HCT116 (cell line): ENCODE results near the gene EYA3. TPM values are rescaled to one million over a fixed set of nuclear protein-coding genes. Genes with fewer than 3 reads are reported as not detected.

ENCODE experiments used
- ATAC-seq: fragments of 200-7000 bp; cut with Tn5 transposase; 2 replicates; pipeline ENCODE4 v1.9.1; 2020; ENCODE audit warnings: mild to moderate bottlenecking, moderate library complexity
- BruUV-seq: library from RNA; stranded (reverse); fragments of 400-500 nt; replicated peaks from 2 replicates; lab custom pipeline; 2021; lab: Mats Ljungman, UMichigan
- CTCF ChIA-PET: fragments of 300-600 bp; sonication (Branson Sonifier 250); formaldehyde crosslinking; loops from one replicate; lab custom pipeline; 2021; ENCODE audit warnings: antibody characterized with exemption; lab: Charles Lee
- POLR2A ChIA-PET: fragments of 300-600, 350-600 bp; sonication (Branson Sonifier 250); formaldehyde crosslinking; loops from one replicate; lab custom pipeline; 2021; ENCODE audit warnings: antibody characterized with exemption; lab: Charles Lee
- RAD21 ChIA-PET, 2 experiments: fragments of 300-600 bp; sonication (Branson Sonifier 250); formaldehyde crosslinking; loops; one replicate each; lab custom pipeline; 2023; ENCODE audit warnings: low total read pairs in 2 of 2; ENCODE audit not compliant: uncharacterized antibody in 2 of 2, unreplicated experiment in 2 of 2, low non-redundant PET in 1 of 2; lab: Charles Lee
- DNase-seq: peaks from one replicate; pipeline ENCODE4 v3.0.0-alpha.2; 2010; ENCODE audit warnings: low read depth, low spot score
- H2AFZ ChIP-seq: fragments of 200-600 bp; shearing (Covaris generic), sonication (generic); 2 replicates; pipeline ENCODE4 v1.6.1; 2017; ENCODE audit warnings: low read depth, mixed run types, mixed read lengths, antibody characterized with exemption, low read length; ENCODE audit not compliant: poor library complexity, severe bottlenecking
- H3K27ac ChIP-seq: 2 replicates; pipeline ENCODE4 v1.5.1; 2012; ENCODE audit warnings: low read depth, low read length
- H3K27me3 ChIP-seq: fragments of 200-600 bp; sonication (generic); 2 replicates; pipeline ENCODE4 v1.6.1; 2016; ENCODE audit warnings: mixed run types, low read length, mixed read lengths; ENCODE audit not compliant: insufficient read depth
- H3K36me3 ChIP-seq, 2 experiments: fragments of 200-500 bp in 1 of 2; fragments of 200-600 bp in 1 of 2; sonication (Bioruptor generic) in 1 of 2; sonication (generic) in 1 of 2; 2 replicates each; pipeline versions ENCODE4 v1.5.1 to v1.6.1; 2014 to 2016; ENCODE audit warnings: low read length in 2 of 2, inconsistent platforms in 1 of 2, mixed read lengths in 1 of 2, mixed run types in 1 of 2; ENCODE audit not compliant: insufficient read depth in 2 of 2, control insufficient read depth in 1 of 2
- H3K4me1 ChIP-seq, 2 experiments: fragments of 200-600 bp in 1 of 2; sonication (generic) in 1 of 2; 2 replicates each; pipeline versions ENCODE4 v1.5.1 to v1.6.1; 2012 to 2017; ENCODE audit warnings: low read length in 2 of 2, inconsistent platforms in 1 of 2, mild to moderate bottlenecking in 1 of 2, mixed read lengths in 1 of 2, mixed run types in 1 of 2, moderate library complexity in 1 of 2; ENCODE audit not compliant: insufficient read depth in 2 of 2, control insufficient read depth in 1 of 2
- H3K4me2 ChIP-seq: fragments of 200-600 bp; sonication (generic); 2 replicates; pipeline ENCODE4 v1.6.1; 2017; ENCODE audit warnings: mixed run types, low read length, mixed read lengths
- H3K4me3 ChIP-seq, 2 experiments: fragments of 200-600 bp in 1 of 2; sonication (generic) in 1 of 2; replicated peaks in 1 of 2; 2 replicates each; pipeline ENCODE4 v1.5.1; 2011 to 2016; ENCODE audit warnings: low read length in 2 of 2, control low read depth in 1 of 2, low read depth in 1 of 2, mild to moderate bottlenecking in 1 of 2, mixed read lengths in 1 of 2, mixed run types in 1 of 2
- H3K79me2 ChIP-seq: fragments of 200-600 bp; sonication (generic); 2 replicates; pipeline ENCODE4 v1.6.1; 2017; ENCODE audit warnings: mild to moderate bottlenecking, mixed run types, low read length, moderate library complexity, mixed read lengths; ENCODE audit not compliant: insufficient read depth
- H3K9ac ChIP-seq: fragments of 200-600 bp; sonication (generic); 2 replicates; pipeline ENCODE4 v1.6.1; 2016; ENCODE audit warnings: low read length, mixed read lengths
- H3K9me2 ChIP-seq: fragments of 200-600 bp; sonication (generic), shearing (Covaris generic); 2 replicates; pipeline ENCODE4 v1.6.1; 2017; ENCODE audit warnings: mixed run types, mild to moderate bottlenecking, moderate library complexity; ENCODE audit not compliant: insufficient read depth
- H3K9me3 ChIP-seq, 2 experiments: fragments of 200-500 bp in 1 of 2; fragments of 200-600 bp in 1 of 2; sonication (Bioruptor generic) in 1 of 2; sonication (generic) in 1 of 2; 2 replicates each; pipeline ENCODE4 v1.6.1; 2014 to 2017; ENCODE audit warnings: low read length in 2 of 2, mixed read lengths in 2 of 2, inconsistent platforms in 1 of 2, low read depth in 1 of 2, mild to moderate bottlenecking in 1 of 2, mixed run types in 1 of 2, moderate library complexity in 1 of 2; ENCODE audit not compliant: control insufficient read depth in 1 of 2, insufficient read depth in 1 of 2
- H4K20me1 ChIP-seq: fragments of 200-600 bp; sonication (generic), shearing (Covaris generic); 2 replicates; pipeline ENCODE4 v1.6.1; 2017; ENCODE audit warnings: mixed run types, mild to moderate bottlenecking, moderate library complexity; ENCODE audit not compliant: insufficient read depth
- CBX3 ChIP-seq: IDR thresholded peaks from 2 replicates; pipeline ENCODE4 v1.6.1; 2012; ENCODE audit warnings: low read depth
- CEBPB ChIP-seq: IDR thresholded peaks from 2 replicates; pipeline ENCODE4 v1.6.1; 2012; ENCODE audit warnings: low read depth
- CTCF ChIP-seq, 3 experiments: fragments of 200-600 bp in 1 of 3; sonication (generic) in 1 of 3; IDR thresholded peaks in 2 of 3; conservative IDR thresholded peaks in 1 of 3; 2 replicates each; pipeline ENCODE4 v1.5.1; 2012 to 2017; ENCODE audit warnings: low read depth in 2 of 3, low read length in 2 of 3, antibody characterized with exemption in 1 of 3, borderline replicate concordance in 1 of 3, control low read depth in 1 of 3, mild to moderate bottlenecking in 1 of 3, mixed read lengths in 1 of 3, mixed run types in 1 of 3, moderate library complexity in 1 of 3; ENCODE audit not compliant: insufficient read depth in 1 of 3
- EGR1 ChIP-seq: IDR thresholded peaks from 2 replicates; pipeline ENCODE4 v1.6.1; 2012; ENCODE audit warnings: low read depth
- ELF1 ChIP-seq: IDR thresholded peaks from 2 replicates; pipeline ENCODE4 v1.6.1; 2012; ENCODE audit warnings: low read depth, borderline replicate concordance
- EZH2 ChIP-seq: fragments of 200-600 bp; sonication (generic); IDR thresholded peaks from 2 replicates; pipeline ENCODE4 v1.6.1; 2017; ENCODE audit warnings: antibody characterized with exemption, mixed run types
- FOSL1 ChIP-seq: IDR thresholded peaks from 2 replicates; pipeline ENCODE4 v1.6.1; 2012; ENCODE audit warnings: low read depth
- JUND ChIP-seq: IDR thresholded peaks from 2 replicates; pipeline ENCODE4 v1.6.1; 2012
- POLR2AphosphoS5 ChIP-seq: IDR thresholded peaks from 2 replicates; pipeline ENCODE4 v1.6.1; 2011; ENCODE audit warnings: mild to moderate bottlenecking, low read depth, low read length, moderate library complexity
- RAD21 ChIP-seq: IDR thresholded peaks from 2 replicates; pipeline ENCODE4 v1.6.1; 2012; ENCODE audit warnings: low read depth, mild to moderate bottlenecking
- REST ChIP-seq: IDR thresholded peaks from 2 replicates; pipeline ENCODE4 v1.6.1; 2012; ENCODE audit warnings: low read depth
- SIN3A ChIP-seq: IDR thresholded peaks from 2 replicates; pipeline ENCODE4 v1.6.1; 2012; ENCODE audit warnings: low read depth
- SP1 ChIP-seq: IDR thresholded peaks from 2 replicates; pipeline ENCODE4 v1.6.1; 2012; ENCODE audit warnings: low read depth
- SRF ChIP-seq: IDR thresholded peaks from 2 replicates; pipeline ENCODE4 v1.6.1; 2012; ENCODE audit warnings: low read depth
- YY1 ChIP-seq: IDR thresholded peaks from 2 replicates; pipeline ENCODE4 v1.6.1; 2011; ENCODE audit warnings: low read length, low read depth, moderate library complexity, mild to moderate bottlenecking; ENCODE audit not compliant: insufficient replicate concordance; ENCODE audit errors: extremely low read depth
- ZFX ChIP-seq: fragments of 450-650 bp; IDR thresholded peaks from 2 replicates; pipeline ENCODE4 v1.6.1; 2017
- ZNF274 ChIP-seq: fragments of 200-500 bp; sonication (Bioruptor generic); IDR thresholded peaks from 2 replicates; pipeline ENCODE4 v1.6.1; 2014; ENCODE audit warnings: mild to moderate bottlenecking, low read depth, low read length, inconsistent platforms
- intact Hi-C: fragments of 100-400 bp; cut with micrococcal nuclease; formaldehyde crosslinking; loops from 2 replicates; pipeline ENCODE4 v1.10.0; 2022
- total RNA-seq: library from RNA; stranded (reverse); gene quantifications from one replicate; pipeline ENCODE4 v1.2.1, GENCODE V29; 2021; ENCODE audit not compliant: unreplicated experiment
- TF ChIP-seq, protein P1 (sequence below): IDR thresholded peaks from 2 replicates; pipeline ENCODE4 v1.6.1; 2012
- TF ChIP-seq, protein P2 (sequence below): IDR thresholded peaks from 2 replicates; pipeline ENCODE4 v1.6.1; 2012
- TF ChIP-seq, protein P3 (sequence below): IDR thresholded peaks from 2 replicates; pipeline ENCODE4 v1.6.1; 2011; ENCODE audit warnings: mild to moderate bottlenecking, low read length, moderate library complexity; ENCODE audit not compliant: insufficient replicate concordance; ENCODE audit errors: extremely low read depth

The EYA3 gene
- total RNA-seq, 1 experiment from 2014 or later: 25.9 TPM

DNA sequence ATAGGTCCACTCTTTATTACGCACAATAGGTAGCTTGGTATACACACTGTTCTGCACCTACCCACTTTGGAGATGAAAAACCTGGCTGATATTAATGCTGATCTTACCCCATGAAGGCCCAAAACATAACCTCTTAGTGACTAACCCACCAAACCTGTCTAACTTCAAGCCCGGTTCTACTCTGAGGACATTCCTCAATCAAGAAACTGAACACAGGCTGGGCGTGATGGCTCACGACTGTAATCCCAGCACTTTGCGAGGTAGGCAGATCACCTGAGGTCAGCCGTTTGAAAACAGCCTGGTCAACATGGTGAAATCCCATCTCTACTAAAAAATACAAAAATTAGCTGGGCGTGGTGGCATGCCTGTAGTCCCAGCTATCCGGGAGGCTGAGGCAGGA, 50.5 kb downstream of the EYA3 start:
- no peak overlapping the region for H3K27ac ChIP-seq
- ChIA-PET RAD21 (no interaction called here), CTCF (no interaction called here), POLR2A (no interaction called here)
- H3K9ac ChIP-seq: no peak overlapping the region
- ATAC-seq (no peak), DNase-seq (no peak)
- no peaks in the 10 kb centered on the region for H3K4me1 ChIP-seq
- no peaks in the 10 kb centered on the region for H3K9me3 ChIP-seq
- no peaks in the 10 kb centered on the region for H4K20me1 ChIP-seq
- H3K9me2 ChIP-seq: no peaks in the 10 kb centered on the region
- H3K36me3 ChIP-seq: peaks cover 2 to 7% of the 10 kb centered on the region in 2 experiments; a peak in 2 of 4 replicates
- intact Hi-C loops: no loop called here
- H3K79me2 ChIP-seq: no peaks in the 10 kb centered on the region
- no peak overlapping the region for H3K4me3 ChIP-seq
- no TSS peak for BruUV-seq
- TF ChIP-seq CBX3 (no peak), EZH2 (no peak), ELF1 (no peak), CEBPB (no peak), YY1 (no peak), RAD21 (no peak), SP1 (no peak), ZNF274 (no peak), SIN3A (no peak), ZFX (no peak), REST (no peak), CTCF (IDR thresholded peaks at IDR 0.05 in 2 of 3, conservative IDR thresholded peaks at IDR 0.05 in 1 of 3; ENCODE audit: borderline replicate concordance in 1 of 3, insufficient read depth in 1 of 3, low read depth in 2 of 3, low read length in 2 of 3) (no peak), SRF (no peak), POLR2AphosphoS5 (no peak), EGR1 (no peak), JUND (no peak), FOSL1 (no peak)
- TF ChIP-seq, protein P1, sequence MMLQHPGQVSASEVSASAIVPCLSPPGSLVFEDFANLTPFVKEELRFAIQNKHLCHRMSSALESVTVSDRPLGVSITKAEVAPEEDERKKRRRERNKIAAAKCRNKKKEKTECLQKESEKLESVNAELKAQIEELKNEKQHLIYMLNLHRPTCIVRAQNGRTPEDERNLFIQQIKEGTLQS: no peak
- TF ChIP-seq, protein P2, sequence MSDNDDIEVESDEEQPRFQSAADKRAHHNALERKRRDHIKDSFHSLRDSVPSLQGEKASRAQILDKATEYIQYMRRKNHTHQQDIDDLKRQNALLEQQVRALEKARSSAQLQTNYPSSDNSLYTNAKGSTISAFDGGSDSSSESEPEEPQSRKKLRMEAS: no peak
- TF ChIP-seq, protein P3, sequence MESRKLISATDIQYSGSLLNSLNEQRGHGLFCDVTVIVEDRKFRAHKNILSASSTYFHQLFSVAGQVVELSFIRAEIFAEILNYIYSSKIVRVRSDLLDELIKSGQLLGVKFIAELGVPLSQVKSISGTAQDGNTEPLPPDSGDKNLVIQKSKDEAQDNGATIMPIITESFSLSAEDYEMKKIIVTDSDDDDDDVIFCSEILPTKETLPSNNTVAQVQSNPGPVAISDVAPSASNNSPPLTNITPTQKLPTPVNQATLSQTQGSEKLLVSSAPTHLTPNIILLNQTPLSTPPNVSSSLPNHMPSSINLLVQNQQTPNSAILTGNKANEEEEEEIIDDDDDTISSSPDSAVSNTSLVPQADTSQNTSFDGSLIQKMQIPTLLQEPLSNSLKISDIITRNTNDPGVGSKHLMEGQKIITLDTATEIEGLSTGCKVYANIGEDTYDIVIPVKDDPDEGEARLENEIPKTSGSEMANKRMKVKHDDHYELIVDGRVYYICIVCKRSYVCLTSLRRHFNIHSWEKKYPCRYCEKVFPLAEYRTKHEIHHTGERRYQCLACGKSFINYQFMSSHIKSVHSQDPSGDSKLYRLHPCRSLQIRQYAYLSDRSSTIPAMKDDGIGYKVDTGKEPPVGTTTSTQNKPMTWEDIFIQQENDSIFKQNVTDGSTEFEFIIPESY: no peak
- TF ChIP-seq, all 23 proteins: peak for 0
- H3K27me3 ChIP-seq: no peaks in the 10 kb centered on the region
- no peak overlapping the region for H2AFZ ChIP-seq
- H3K4me2 ChIP-seq: no peak overlapping the region
